Dermis blood vessel endothelial cell (primary cell): ENCODE measurements around the gene AFF1. TPM values are rescaled to one million over a fixed set of nuclear protein-coding genes. Genes with fewer than 3 reads are reported as not detected.
"Not testable (repeated sequence)": the region's sequence is repeated elsewhere in the genome, so short reads cannot be mapped to it uniquely, and the experiment has no call there.

Experiments
- DNase-seq: peaks from one replicate; pipeline ENCODE4 v3.0.0; 2010
- total RNA-seq: library from RNA; depleted of rRNA; stranded (reverse); fragments of >200 nt; gene quantifications from 2 replicates; pipeline ENCODE4 v1.2.3, GENCODE V29; 2014

Gene AFF1
- total RNA-seq, 1 donor from 2014 or later, result 31.0 TPM

GRCh38 chr4:87058356-87059073 lies 123.7 kb downstream of the AFF1 start:
- no peak for DNase-seq

- DNase-seq, result no peak
Measured at GRCh38 chr4:87060957-87061356, 126.1 kb downstream of the AFF1 start.

GRCh38 chr4:87065021-87065420 lies 130.2 kb downstream of the AFF1 start:
- DNase-seq, result no peak

GRCh38 chr4:87066403-87067123 lies 131.8 kb downstream of the AFF1 start:
- DNase-seq, result peak; percentile 35

DNA sequence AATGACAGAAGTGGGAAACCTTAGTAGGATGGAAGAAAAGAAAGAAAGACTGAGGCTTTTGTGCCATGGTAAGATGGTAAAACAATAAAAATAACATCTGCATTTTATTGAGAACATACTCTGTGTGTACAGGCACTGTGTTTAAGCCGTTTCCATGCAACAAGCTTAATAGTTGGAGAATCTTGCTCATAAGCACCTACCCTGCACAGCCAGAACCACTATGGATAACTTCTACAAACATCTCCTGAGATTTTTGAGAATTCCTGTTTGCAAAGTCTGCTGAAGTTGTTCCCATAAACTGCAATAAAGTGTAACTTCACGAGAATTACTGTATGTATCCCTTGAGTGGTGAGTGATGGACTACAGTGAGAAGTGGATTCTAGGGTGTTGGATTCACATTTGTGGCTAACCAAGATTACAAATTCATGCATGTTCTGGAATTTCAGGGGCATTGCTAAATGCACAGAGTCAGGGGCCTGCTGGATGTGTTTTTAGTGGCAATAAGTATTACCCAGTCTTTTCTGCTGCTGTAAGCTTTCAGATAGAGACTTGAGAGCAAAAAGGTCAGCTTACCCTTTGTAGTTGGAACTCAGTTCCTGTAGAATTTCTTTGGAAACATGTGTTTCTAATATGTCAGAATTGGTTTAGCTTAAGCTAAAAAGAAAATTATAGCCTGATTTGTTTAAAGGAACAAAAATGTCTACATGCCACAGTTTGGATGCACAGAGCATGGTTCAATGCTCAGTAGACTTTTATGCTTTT lies 132.5 kb downstream of the AFF1 start:
- no peak for DNase-seq

- no peak for DNase-seq
Measured at GRCh38 chr4:87068583-87069021, 133.8 kb downstream of the AFF1 start.

DNA sequence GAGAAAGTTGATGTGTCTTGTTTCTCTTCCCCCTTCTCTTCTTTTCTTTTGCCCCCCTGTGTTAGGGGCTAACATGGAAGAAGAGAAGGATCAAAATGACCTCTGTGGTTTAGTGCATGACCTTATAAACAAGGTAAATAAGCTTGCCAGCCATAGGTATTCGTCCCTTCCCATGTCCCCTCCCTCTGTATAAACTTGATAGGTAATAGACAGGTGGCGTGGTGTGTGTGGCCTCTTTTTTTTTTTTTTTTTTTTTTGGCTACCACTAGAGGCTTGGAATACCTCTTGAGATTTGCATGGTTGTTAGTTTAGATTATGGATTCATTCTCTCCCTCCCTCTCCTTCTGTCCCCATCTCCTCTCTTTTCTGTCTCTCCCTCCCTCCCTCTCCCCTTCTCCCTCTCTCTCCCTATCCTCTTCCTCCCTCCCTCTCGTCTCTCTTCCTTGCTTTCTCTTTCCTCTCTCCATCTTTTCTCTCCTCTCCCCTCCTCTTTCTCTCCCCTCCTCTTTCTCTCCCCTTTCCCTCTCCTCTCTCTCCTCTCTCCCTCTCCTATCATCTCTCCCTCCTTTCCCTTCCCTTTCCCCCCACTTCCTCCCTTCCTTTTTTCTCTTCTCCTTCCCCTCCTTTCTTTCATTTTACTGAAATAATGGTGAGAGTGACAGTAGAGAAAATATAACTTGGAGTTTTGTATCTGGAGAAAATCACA lies 134.4 kb downstream of the AFF1 start:
- no peak for DNase-seq

DNA sequence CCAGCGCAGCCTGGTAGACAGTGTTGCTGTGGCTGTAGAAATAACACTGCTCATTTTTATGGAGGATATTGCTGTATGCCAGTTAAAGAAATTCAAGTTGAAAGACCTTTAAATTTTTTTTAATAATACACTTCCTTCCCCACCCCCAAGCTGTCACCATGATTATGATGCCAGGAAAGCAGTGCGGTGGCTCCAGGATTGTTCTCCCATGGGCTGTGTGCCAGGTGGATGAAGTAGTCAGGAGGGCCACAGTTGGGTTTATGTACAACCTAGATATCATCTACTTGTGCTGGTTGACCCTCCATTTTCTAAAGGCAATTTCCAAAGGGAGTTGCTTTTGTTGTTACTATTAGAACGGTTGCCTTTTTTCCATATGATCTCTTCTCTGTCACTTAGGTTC lies 136.6 kb downstream of the AFF1 start:
- peak; percentile 63 for DNase-seq

- not testable (repeated sequence) for DNase-seq
Measured at GRCh38 chr4:87072545-87072944, 137.7 kb downstream of the AFF1 start.

DNA sequence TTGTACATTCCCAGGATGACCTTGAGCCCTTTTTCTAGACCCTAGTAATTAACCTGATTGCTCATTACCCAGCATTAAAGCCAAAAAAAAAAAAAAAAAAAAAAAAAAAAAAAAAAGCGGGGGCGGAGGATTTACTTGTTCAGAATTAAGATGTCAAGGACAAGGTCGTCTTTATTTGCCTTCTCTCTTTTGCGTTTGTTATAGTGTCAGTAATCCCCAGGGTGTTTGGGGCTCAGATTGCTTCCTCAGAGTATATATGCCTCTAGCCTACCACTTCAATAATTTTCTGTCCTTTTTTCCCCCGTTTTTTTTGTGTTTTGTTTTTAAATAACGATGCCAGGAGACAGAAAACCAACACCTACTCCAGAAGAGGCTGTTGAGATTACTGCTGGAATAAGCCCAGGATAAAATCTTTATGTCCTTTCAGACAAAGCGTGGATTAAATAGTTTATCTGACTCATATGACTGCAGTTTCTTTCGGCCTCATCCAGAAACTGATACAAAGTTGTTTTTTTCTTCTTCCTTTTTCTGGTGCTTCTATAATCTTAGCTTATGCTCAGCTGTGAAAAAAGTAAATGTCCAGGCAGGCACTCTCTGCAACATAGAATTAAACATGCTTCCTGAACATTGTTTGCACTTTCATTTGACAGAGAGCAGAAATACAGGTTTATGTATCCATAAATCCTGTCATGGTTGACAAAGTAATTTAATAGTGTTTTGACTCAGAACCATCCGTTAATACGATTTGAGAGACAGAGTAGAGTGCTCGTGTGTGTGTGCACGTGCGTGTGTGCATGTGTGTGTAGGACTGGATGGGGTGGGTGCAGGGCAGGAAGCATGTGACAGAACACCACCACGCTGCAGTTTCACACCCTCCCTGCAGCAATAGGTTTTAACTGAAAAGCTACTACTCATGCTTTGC lies 138.6 kb downstream of the AFF1 start:
- peak; percentile 39 for DNase-seq

DNA sequence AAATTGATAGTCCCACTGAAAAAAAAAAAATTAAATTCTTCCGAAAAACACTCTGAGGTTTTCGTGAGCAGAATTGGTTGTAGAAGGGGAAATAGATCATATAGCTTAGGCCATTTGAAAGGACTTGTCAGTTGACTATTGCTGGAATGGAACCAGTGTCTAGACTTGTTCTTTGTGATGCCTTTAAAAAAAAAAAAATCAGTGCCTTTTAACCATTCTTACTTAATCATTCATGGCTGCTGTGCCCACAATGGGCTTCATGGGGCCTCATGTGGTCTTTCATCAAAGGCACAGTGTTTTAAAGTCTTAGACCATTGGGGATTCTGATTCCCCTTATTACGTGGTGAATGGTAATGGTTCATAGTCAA lies 139.3 kb downstream of the AFF1 start:
- DNase-seq, result no peak

DNA sequence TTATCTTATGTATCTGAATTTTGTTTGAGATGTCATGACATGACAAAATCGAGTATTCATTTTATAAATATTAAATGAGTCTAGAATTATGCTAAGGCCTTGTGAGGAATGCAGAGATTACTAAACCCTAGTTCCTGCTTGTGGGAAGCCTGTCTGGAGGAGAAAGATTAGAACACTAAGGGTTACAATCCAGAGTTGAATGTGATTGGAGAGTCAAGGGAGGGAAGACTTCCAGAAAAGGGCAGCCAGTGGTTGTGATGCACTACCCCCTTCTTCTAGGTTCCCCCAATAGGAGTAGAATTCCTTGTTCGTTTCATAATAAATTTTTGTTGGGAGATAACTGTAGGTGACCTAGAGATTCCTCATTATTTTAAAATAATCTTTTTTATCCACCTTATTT lies 141.1 kb downstream of the AFF1 start:
- no peak for DNase-seq

DNA sequence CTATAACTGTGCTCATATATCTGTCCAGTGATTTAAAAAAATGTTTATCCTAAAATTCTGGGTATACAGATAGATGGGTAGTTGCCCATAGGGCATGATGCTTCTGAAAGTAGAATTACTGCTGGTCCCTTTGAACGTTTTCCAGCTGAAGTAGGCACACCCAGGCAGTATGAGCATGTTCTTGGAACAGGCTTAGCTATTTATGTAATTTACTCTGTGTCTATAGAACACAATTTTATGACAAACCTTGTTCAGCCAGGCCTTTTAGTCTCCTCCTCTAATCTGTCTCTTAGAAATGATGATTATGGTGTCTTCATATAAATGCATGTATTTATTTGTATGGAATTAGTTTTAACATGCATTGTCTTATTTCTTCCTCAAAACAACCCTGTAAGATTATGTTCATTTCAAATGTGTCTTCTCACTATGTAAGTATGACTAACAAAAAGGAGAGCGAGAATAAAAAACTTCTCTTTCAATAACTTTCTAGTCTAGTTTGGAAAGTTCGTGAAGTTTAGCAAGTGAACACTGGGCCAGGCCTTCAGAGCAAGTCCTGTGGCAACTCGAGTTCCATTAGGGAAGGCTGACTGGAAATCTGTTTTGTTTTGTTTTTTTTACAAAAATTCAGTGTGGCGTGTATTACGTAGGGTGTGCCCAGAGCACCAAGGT lies 142.0 kb downstream of the AFF1 start:
- DNase-seq, result no peak

DNA sequence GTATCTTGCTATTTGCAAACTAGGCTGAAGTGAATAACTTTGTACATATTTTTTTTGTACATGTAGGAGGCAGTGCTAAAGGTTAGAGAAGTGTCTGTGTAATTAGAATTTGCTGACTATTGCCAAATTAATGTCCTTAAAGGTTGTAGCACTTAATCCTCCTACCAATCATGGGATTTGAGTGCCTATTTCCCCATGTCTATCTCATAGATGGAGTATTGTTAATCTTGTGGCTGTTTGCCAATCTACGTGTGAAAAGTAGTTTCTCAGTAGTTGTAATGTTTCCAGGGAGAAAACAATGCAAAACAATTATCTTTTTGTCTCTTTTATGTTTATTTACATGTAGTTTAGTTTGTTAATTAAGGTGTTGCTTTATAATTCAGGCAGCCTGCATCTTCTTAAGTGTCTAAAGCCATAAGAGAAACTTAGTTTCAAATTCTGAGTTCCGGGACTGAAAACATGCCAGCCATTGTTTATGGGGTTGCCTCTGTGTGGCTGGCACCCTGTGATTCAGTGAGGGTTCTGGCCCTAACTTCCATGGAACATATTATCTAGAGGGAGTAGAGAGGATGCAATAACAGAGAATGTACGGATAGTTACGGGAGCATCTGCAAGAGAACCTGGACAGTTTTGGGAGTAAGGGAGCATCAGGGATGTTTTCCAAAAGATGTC lies 143.2 kb downstream of the AFF1 start:
- DNase-seq, result peak; percentile 71

DNA sequence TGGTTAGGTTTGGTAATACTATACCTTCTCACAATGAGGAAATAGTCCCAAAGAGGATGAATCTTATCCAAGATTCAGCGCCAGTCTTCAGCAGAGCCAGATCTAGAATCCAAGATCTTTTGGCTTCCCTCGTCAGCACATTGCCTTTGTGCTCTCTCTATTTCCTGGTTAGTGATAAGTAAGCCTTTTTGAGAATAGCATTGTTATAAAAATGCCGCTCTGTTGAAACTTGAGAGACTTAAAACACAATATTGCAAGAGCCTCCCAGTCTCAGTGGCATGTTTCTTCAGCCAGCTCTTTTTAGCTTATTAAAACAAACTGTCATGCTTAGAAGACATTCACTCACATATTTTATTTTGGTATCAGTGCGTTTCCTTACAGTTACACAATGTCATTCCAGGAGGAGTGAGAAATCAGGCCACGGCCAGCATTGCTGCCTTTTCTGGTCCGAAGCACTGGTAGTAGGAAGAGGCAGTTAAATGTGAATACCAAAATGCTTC lies 144.2 kb downstream of the AFF1 start:
- DNase-seq, result peak; percentile 41

DNA sequence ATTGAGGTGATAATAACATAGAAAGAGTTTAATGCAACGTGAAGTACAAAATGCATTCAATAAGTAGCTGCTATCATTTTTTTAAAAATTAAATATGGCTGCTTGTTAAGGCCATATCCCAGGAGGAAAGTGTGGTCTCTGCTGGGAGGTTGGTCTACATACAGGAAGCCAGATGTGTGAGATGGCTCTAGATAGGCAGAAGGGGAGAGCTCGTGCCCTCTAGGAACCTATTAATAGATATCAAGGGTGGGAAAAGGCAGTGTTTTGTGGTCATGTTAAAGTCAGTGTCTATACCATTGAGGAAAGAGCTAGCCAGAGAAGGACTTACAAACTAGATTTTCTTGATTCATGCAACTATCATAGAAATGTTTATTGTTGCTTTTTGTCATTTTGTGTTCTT lies 145.2 kb downstream of the AFF1 start:
- DNase-seq, result no peak

GRCh38 chr4:87080462-87080861 lies 145.7 kb downstream of the AFF1 start:
- DNase-seq, result no peak

DNA sequence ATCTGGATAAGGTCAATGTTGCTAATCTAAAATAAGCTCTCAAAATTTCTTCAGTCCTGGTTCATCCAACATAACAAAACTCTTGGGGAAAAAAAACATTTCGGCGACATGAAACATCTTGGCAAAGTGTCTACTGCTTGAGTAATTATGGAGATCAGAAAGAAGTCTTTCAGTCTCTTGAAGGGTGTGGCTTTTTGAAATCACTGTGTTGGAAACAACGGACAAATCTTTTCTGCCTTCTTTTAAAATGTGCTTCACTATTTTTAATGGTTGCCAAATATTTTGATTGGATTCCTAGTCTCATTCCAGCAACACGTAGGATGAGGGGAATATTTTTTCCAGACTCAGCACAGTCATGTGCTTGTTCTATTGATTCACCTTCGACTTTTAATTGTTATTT lies 147.0 kb downstream of the AFF1 start:
- DNase-seq, result no peak

DNA sequence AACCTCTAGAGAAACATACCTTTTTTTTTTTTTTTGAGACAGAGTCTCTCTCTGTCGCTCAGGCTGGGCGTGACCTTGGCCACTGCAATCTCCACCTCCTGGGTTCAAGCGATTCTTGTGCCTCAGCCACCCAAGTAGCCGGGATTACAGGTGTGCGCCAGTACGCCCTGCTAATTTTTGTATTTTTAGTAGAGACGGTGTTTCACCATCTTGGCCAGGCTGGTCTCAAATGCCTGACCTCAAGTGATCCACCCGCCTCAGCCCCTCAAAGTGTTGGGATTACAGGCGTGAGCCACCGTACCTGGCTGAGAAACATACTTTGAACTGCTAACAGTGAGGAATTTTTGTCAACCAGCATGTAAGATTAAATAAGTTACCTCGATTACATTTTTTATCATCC lies 150.9 kb downstream of the AFF1 start:
- not testable (repeated sequence) for DNase-seq

- DNase-seq, result no peak
Measured at GRCh38 chr4:87086143-87086805, 151.5 kb downstream of the AFF1 start.
